GM19193 (cell line): ENCODE data around the gene MYCN.

ENCODE experiments used
- POLR2A ChIP-seq: IDR thresholded peaks from 4 replicates; pipeline ENCODE4 v1.6.1; 2011; ENCODE audit not compliant: insufficient read depth, insufficient read length; ENCODE audit errors: extremely low read depth

MYCN gene

DNA sequence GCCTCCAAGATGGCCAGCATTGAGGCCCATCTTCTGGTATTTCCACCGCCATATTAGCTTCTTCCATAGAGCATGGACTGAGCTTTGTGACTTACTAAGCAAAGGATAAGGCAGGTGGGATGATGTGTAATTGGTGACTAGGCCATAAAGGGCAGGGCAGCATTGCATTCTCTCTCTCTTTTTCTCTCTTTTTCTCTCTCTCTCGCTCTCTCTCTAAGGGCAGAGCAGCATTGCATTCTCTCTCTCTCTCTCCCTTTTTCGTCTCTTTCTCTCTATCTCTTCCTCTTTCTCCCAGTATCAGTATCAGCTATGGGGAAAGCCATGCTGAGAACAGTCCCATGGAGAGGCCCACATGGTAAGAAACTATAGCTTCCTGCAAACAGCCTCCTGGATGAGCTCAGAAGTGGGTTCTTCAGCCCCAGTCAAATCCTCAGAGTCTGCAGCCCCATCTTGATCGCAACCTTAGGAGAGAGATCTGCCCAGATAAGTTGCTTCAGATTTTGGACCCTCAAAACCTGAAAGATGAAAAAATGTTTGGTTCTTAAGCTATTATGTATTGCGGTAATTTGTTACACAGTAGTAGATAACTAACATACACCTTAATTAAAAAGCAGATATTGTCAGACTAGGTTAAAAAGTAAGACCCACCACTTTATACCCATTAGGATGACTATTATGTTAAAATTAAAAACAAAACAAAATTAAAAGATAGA is 39.1 kb upstream of the MYCN start:
- TF ChIP-seq POLR2A: no peak

DNA sequence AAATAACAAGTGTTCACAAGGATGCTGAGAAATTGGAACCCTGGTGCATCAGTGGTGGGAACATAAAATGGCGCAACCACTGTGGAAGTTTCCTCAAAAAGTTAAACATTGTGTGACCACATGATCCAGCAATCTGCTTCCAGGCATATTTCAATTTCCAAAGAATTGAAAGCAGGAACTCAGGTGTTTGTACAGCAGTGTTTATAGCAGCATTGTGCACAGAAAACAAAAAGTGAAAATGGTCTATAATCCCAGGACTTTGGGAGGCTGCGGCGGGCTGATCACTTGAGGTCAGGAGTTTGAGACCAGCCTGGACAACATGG is 38.6 kb upstream of the MYCN start:
- TF ChIP-seq POLR2A: no peak

DNA sequence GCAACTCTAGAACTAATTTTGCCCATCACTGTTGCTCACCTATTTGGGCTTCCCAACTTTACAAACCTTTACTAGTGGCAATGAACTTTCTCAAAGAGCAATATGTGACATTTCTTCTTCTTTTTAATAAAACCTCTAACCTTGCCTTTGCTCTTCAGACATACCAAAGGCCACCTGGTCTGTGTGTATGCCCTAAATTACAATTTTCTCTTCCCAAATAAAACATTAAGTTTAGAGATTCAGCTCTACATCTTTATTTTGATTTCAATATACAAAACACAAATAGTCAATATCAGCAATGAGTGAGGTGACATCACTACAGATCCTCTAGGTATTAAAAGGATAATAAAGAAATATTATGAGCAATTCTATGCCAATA is 35.1 kb upstream of the MYCN start:
- TF ChIP-seq POLR2A: no peak

DNA sequence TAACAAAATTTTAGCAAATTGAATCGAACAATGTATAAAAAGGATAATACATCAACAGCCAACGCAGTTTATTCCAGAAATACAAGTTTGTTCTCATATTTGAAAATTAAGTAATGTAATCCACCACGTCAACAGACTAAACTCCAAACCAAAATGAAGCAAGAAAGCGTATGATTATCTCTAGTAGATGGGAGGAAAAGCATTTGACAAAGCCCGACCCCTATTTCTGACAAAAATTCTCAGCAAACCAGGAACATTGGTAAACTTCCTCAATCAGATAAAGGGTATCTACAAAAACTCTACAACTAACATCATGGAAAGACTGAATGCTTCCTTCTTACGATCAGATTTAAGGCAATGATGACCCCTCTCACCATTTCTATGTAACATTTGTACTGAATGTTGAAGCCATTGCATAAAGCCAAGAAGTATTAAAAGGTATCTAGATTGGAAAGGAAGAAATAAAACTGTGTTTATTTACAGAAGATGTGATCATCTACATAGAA is 34.3 kb upstream of the MYCN start:
- no peak for TF ChIP-seq POLR2A

DNA sequence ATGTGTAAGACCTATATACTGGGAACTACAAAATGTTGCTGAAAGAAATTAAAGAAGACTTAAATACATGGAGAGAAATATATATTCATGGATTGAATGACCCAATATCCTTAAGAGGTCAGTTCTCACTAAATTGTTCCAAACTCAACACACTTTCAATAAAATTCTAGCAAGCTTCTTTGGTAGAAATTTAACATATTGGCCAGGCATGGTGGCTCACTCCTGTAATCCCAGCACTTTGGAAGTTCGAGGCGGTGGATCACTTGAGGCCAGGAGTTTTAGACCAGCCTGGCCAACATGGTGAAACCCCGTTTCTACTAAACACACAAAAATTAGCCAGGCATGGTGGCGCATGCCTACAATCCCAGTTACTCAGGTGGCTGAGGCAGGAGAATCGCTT is 33.6 kb upstream of the MYCN start:
- no peak for TF ChIP-seq POLR2A

DNA sequence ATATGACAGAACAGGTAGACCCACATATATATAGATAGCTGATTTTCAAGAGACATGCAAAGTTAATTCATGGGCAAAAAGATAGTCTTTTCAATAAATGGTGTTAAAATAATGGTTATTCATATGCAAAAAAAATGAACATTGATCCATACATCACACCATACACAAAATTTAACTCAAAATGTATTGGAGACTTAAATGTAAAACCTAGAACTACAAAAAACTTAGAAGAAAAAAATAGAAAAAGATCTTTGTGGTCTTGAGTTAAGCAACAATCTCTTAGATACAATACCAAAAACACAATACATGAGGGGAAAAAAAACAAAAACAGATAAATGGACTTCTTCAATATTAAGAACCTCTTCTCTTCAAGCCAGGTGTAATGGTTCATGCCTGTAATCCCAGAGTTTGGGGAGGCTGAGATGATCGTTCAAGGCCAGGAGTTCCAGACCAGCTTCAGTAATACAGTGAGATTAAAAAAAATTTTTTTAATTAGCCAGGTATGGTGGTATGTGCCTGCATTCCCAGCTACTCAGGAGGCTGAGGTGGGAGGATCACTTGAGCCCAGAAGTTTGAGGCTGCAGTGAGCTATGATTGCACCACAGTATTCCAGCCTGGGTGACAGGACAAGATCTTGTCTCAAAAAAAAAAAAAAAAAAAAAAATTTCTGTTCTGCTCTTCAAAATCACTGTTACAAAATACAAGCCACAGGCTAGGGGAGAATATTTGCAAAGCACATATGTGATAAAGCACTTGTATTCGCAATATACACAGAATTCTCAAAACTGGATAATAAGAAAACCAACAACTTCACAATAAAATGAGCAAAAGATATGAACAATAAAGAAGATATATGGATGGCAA is 32.7 kb upstream of the MYCN start:
- no peak for TF ChIP-seq POLR2A

DNA sequence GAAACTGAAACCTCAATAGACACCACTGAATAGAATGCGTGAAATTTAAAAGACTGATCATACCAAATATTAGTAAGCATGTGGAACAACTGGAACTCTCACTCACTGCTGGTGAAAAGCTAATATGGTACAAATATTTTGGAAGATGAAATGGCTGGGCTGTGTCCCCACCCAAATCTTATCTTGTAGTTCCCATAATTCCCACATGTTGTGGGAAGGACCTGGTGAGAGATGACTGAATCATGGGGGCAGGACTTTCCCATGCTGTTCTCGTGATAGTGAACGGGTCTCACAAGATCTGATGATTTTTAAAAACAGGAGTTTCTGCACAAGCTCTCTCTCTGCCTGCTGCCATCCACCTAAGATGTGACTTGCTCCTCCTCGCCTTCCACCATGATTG is 32.0 kb upstream of the MYCN start:
- no peak for TF ChIP-seq POLR2A

DNA sequence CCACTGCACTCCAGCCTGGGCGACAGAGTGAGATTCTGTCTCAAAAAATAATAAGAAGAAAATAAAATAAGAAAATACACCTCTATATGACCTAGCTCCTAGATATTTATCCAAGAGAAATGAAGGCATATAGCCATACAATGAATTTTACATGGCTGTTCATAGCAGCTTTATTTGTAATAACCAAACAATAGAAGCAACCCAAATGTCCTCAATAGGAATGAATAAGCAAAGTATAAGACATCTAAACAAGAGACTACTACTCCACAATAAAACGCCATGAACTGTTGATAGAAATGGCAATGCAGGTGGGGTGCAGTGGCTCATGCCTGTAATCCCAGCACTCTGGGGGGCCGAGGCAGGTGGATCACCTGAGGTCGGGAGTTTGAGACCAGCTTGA is 31.2 kb upstream of the MYCN start:
- TF ChIP-seq POLR2A: no peak

DNA sequence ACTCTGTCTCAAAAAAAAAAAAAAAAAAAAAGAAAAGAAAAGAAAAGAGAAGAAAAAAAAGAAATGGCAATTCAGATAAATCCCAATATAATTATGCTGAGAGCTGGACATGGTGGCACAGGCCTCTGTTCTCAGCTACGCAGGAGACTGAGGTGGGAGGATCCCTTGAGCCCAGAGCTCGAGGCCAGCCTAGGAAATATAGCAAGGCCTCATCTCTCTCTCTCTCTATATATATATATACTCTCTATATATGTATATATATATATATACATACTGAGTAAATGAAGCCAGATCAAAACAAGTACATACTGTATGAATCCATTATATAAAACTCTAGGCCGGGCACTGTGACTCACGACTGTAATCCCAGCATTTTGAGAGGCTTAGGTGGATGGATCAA is 30.6 kb upstream of the MYCN start:
- TF ChIP-seq POLR2A: no peak

DNA sequence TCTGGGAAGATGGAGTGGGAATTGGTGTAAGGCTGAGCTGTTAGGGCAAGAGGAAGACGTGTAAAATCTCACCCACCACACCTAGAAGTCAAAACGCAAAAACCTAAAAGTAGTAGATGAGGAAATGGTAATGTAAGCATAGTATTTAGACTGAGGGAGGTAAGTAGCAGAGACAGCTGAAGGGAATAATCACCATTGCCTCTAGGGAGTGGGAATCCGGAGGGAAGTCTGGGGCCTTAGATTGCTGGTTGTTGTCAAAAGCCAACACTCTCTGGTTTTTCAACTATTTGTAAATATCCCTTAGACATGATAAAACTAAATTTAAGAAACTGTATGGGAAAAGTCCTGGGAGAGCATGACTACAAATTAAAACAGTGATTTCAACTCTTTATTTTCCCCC is 28.7 kb upstream of the MYCN start:
- no peak for TF ChIP-seq POLR2A

DNA sequence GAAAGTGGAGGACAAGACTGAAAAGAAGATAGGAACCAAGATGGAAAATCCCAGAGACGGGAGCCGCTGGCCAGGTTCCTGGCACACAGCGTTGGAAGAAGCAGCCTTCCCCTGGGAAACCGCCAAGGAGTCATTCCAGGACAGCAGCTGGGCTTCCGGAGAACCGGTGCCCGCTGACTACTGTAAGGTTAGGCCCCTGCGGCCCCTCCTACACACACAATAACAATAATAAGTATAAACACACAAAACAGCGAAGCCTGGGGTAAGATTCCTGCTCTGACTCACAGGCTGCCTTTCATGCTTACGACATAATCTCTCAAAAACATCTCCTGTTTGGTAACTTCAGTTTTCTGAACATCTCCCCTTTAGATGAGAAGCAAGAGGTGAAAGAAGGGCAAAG is 28.1 kb upstream of the MYCN start:
- TF ChIP-seq POLR2A: no peak

DNA sequence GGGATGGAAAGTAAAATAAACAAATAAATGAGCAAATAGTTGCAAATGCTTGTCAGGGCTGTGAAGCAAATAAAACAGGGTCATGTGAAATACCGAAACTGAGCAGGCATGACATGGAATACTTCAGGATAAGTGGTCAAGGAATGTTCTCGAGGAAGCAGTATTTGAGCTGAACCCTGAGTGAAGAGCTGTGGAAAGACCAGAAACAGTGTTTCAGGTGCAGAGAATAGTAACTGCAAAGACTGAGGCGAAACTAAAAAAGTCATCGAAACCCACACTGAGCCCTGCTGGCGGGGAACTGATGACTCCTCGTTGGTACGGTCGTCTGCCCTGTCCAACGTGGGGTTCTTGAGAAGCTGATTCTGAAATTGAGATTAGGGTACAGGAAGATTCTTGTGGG is 27.2 kb upstream of the MYCN start:
- no peak for TF ChIP-seq POLR2A

DNA sequence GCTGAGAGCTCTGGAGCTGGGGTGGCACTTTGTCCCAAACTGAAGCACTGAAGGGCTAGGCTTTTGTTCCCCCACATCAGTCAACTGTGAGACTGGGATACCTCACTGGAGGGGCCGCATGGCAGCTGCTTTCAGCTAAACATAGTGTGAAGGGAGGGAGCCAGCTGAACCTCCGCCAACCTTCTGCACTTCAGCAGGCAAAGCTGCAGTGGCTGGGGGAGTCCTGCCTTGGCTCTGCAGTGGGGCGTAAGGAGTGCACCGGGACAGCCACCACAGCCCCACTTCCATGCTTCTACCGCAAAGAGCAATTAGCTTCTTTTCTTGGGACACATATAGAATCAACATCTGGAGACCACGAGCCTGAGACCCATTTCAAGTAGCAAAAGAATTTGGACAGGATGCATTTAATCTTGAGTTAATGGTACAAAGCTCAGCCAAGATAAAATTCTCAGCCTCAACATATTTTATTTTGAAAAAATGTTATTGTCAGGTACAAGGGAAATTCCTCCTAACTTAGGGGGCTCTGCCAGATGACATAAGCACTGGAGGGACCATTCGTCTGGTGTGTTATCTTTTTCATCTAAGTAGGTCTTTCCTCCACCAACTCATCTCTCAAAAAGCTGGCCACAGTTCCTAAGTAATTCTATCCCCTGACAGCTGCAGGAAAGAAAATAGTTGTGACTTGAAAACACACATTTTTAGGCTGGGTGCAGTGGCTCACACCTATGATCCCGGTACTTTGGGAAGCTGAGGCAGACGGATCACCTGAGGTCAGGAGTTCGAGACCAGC is 25.6 kb upstream of the MYCN start:
- TF ChIP-seq POLR2A: no peak

DNA sequence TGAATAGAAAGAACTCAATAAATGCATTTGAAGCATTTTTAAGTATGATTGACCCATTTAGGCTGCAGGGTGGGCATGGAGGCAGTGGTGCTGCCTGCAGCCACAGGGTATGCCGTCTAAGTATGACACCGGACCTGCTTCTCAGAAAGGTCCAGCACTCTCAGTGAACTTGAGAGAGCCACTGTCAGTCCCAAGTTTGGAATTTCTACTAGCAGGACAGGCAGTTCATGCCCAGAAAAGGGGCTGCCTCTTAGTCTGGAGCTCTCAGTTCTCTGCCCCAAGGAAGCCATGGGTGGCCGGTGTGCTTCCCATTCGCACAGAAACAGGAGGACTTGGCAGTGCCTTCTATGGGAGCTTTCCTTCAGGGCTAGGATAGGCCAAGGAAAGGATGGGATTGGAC is 24.0 kb upstream of the MYCN start:
- TF ChIP-seq POLR2A: no peak

DNA sequence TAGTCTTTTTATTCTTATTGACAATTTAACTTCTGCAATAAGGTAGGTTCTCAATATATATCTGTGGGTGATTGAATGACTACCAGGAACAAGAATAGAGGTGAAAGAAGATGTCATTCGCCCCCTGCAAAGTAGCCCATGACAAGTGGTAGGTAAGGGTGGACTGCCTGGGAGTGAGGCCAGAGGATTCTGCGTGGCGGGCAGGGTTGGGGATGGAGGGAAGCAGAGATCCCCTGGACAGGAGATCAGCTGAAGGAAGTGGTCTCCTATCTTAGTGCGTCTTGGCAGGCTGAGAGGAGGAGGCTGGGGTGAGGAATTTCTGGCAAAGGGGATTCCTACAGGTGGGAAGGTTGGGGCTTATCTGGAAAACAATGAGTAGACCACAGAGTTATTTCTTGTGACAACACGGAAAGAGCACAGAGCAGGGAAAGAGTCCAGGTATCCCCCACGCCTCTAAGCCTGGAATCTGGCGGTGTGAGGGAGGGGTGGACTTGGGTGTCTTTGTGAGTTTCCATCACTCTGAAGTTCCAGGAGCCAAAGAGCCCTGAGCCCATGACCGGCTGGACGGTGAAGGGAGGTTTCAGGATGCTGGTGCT is 21.5 kb upstream of the MYCN start:
- no peak for TF ChIP-seq POLR2A
